Skeletal muscle tissue (tissue), 4 donors: ENCODE results near the gene NEK4. TPM values are rescaled to one million over a fixed set of nuclear protein-coding genes. Genes with fewer than 3 reads are reported as not detected.

Experiments used
- H3K27ac ChIP-seq: one replicate; pipeline ENCODE4 v1.7.0; 2013; ENCODE audit warnings: mild to moderate bottlenecking, low read depth, low read length, inconsistent platforms
- H3K27me3 ChIP-seq, 3 donors: one replicate each; pipeline ENCODE4 v1.7.0; 2013; ENCODE audit warnings: low read length in 3 of 3; ENCODE audit not compliant: control insufficient read depth in 3 of 3, insufficient read depth in 3 of 3
- H3K36me3 ChIP-seq, 3 donors: one replicate each; pipeline ENCODE4 v1.7.0; 2013; ENCODE audit warnings: low read length in 3 of 3; ENCODE audit not compliant: control insufficient read depth in 3 of 3, insufficient read depth in 3 of 3
- H3K4me1 ChIP-seq, 3 donors: one replicate each; pipeline ENCODE4 v1.7.0; 2013; ENCODE audit warnings: low read length in 3 of 3, mild to moderate bottlenecking in 3 of 3; ENCODE audit not compliant: control insufficient read depth in 3 of 3, insufficient read depth in 3 of 3
- H3K4me3 ChIP-seq, 3 donors: one replicate each; pipeline ENCODE4 v1.7.0; 2013; ENCODE audit warnings: low read length in 3 of 3
- H3K9ac ChIP-seq, 3 donors: one replicate each; pipeline ENCODE4 v1.7.0; 2013; ENCODE audit warnings: low read length in 3 of 3, mild to moderate bottlenecking in 3 of 3, moderate library complexity in 2 of 3, low read depth in 1 of 3
- H3K9me3 ChIP-seq, 3 donors: one replicate each; pipeline ENCODE4 v1.7.0; 2013; ENCODE audit warnings: low read length in 3 of 3; ENCODE audit not compliant: control insufficient read depth in 3 of 3
- total RNA-seq: library from RNA; depleted of rRNA; stranded (reverse); fragments of >200 nt; gene quantifications from one replicate; pipeline ENCODE4 v1.2.3, GENCODE V29; 2014
- donor health status: Osteomylitis.

Gene NEK4
- total RNA-seq, 1 donor from 2014 or later, result 11.5 TPM

DNA sequence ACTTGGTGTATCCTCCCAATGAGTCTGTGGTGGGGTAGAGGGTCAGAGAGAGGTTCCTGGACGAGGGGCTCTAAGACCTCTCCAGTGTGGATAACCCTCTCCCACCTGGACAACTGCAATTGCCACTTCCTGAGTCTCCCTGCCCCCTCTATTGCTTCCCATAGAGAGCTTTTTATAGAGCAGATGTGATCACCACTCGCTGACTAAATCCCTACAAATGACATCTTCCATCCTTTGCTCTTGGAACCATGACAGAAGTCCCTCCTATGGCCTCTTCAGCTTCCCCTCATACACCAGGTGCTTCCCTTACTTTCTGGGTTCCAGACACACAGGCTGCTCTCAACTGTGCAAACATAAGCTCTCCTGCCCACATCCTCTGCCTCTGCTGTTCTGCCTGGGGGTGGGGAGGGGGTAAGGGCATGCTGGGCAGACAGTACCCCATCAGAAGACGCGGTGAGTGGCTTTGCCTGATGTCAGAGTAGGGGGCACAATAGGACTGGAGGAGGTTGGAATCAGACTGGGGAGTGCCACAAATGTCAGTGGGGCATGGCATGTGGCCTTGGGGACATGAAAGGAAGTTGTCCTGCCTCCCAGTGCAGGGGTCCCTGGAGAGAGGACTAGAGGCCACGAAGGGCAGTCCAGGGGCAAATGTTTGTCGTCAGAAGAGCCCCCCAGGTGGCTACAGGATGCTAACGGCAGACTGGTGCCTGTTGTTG lies 39.1 kb upstream of the NEK4 start:
- H3K9me3 ChIP-seq, result no peaks in the 10 kb centered on the region
- H3K27ac ChIP-seq, result no peak overlapping the region
- peaks cover 0 to 4% (median 2%) of the 10 kb centered on the region in 3 donors for H3K4me1 ChIP-seq
- no peak overlapping the region for H3K4me3 ChIP-seq
- no peaks in the 10 kb centered on the region for H3K27me3 ChIP-seq
- H3K36me3 ChIP-seq, result peaks cover 8 to 14% (median 8%) of the 10 kb centered on the region in 3 donors
- H3K9ac ChIP-seq, result no peak overlapping the region

DNA sequence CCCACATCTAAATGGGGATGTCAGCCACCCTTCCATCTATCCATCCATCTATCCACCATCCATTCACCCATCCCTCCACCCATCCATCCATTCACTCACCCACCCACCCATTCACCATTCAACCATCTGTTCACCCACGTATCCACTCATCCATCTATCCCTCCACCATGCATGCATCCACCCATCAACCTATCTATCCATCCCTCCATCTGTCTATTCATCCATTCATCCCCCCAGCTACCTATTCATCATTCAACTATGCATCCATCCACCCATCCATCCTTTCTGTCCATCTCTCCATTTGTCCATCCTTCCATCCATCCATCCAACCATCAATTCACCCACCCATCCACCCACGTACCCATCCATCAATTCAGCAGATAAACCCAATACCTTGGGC lies 38.4 kb upstream of the NEK4 start:
- Histone ChIP-seq H3K27ac (no peak overlapping the region), H3K9me3 (no peaks in the 10 kb centered on the region), H3K27me3 (no peaks in the 10 kb centered on the region), H3K4me1 (peaks cover 0 to 4% (median 2%) of the 10 kb centered on the region in 3 donors), H3K36me3 (peaks cover 8 to 13% (median 8%) of the 10 kb centered on the region in 3 donors), H3K9ac (no peak overlapping the region), H3K4me3 (no peak overlapping the region)

DNA sequence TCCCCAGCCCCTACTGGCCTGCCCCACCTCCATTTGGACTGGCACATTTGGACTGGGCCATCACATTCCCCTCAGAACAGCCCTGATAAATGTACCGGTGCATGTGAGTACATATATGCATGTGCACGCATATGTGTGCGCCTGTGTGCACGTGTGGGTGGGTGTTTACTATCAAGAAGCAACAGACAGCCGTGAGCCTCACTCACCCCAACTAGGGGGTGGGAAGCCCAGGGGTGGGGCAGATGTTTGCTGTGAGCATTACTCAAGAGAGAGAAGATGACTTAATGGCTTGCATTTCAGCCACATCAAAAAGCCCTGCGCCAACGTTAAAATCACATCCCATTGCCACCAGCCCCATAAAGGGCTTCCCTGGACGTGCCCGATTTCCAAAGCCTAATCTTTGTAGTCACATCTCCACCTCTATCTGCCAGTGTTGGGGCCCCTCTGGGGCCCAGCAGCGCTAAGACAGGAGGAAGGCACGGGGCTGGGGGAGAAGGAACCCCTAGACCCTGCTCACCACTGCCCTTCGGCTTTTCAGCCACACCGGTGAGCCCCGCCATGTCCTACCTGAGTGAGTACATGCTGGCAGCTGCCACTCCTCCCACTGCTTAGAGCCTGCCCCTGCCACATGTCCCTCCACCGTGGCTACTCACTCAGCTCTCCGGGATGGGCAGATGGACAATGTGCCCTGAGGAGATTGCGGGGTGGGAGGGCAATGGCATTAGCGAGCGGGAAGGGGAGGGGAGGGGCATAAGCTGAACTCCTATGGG lies 34.7 kb upstream of the NEK4 start:
- Histone ChIP-seq H3K27me3 (no peaks in the 10 kb centered on the region), H3K36me3 (no peaks in the 10 kb centered on the region), H3K4me1 (no peaks in the 10 kb centered on the region), H3K27ac (no peak overlapping the region), H3K4me3 (no peak overlapping the region), H3K9me3 (no peaks in the 10 kb centered on the region), H3K9ac (no peak overlapping the region)

DNA sequence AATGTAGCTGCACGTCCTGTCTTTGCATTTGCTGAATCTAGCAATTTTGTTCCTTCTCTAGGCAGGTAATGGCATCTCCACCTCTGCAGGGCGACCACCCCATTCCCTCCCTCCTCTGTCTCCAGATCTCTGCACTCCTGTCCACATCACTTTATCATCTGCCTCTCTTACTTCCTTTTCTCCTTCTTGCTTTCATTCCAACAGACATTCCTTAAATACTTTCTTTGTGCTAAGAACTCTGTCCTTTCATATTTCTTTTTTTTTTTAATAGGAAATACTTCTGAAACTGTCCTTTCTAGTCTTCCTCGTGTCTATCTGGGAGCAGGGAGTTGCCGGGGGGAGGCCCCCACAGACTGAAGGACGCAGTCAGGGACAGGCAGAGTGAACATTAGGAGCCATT lies 31.1 kb upstream of the NEK4 start:
- H3K27me3 ChIP-seq, result no peaks in the 10 kb centered on the region
- no peak overlapping the region for H3K4me3 ChIP-seq
- no peaks in the 10 kb centered on the region for H3K9me3 ChIP-seq
- no peaks in the 10 kb centered on the region for H3K4me1 ChIP-seq
- H3K9ac ChIP-seq, result no peak overlapping the region
- H3K27ac ChIP-seq, result no peak overlapping the region
- no peaks in the 10 kb centered on the region for H3K36me3 ChIP-seq

DNA sequence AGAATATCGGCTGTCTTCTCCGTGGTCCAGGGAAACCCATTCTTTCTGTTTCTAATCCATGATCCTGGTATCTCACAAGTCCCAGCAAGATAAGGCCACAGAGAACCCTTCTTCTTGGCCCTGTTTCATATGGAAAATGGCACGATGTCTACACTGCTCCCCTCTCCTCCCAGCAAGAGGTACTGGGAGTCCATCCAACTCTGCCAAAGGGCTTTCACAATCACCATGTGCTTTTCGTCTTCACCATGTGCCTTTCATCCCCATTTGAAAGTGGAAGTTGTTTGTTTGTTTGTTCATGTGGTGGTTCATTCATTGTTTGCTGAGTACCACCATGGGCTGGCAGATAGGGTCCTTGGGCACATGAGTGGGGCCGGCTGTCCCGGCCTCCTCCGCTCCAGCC lies 29.3 kb upstream of the NEK4 start:
- Histone ChIP-seq H3K9me3 (no peaks in the 10 kb centered on the region), H3K27ac (no peak overlapping the region), H3K36me3 (no peaks in the 10 kb centered on the region), H3K9ac (no peak overlapping the region), H3K27me3 (no peaks in the 10 kb centered on the region), H3K4me3 (no peak overlapping the region), H3K4me1 (no peaks in the 10 kb centered on the region)

DNA sequence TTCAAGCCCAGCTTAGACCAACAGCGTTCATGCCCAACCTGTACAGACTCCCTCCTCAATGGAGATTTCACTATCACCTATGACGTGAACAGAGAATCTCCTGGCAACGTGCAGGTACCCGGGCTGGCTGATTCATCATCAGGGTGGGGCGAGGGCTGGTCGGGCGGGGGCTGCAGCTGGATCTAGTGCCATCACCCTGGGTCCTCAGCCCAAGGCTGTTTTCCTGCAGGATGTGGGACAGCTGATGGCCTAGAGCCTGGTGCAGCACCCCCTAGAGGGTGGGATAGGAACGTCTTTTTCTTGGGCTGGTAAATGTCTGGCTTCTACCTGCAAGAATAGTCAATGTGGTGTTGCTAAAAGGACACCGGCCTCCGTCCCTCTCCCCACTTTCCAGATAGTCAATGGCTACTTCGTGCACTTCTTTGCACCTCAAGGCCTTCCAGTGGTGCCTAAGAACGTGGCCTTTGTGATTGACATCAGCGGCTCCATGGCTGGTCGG lies 28.3 kb upstream of the NEK4 start:
- H3K9me3 ChIP-seq, result no peaks in the 10 kb centered on the region
- H3K27me3 ChIP-seq, result no peaks in the 10 kb centered on the region
- H3K4me3 ChIP-seq, result no peak overlapping the region
- H3K36me3 ChIP-seq, result no peaks in the 10 kb centered on the region
- H3K9ac ChIP-seq, result no peak overlapping the region
- H3K27ac ChIP-seq, result no peak overlapping the region
- H3K4me1 ChIP-seq, result peaks cover 0 to 2% (median 0%) of the 10 kb centered on the region in 3 donors

DNA sequence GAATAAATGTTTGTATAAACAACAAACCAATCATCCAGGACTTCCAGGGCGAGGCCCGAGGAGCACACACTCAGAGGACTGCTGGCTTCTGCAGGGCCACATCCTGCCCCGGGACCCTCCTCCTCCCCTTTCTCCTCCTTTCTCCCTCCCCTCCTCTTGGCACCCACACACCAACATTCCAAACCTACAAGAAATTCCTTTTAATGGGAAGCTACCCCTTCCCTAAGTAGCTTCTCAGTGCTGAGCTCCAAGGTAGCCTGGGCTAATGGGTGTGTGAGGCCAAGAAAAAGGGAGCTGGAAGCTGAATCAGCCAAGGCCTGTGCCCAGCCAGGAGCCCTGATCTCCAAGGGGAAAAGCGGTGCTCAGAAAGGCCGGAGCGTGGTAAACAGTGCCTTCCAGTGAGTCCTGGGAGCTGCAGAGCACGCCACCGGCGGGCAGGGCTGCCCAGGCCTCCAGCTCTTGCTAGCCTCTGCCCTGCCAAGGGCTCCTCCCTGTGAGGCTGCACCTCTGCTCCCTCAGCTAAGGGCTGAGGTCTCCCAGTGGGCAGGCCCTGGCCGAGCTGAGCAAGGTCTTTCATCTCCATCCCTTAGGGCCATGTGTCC lies 27.7 kb upstream of the NEK4 start:
- Histone ChIP-seq H3K36me3 (no peaks in the 10 kb centered on the region), H3K27ac (no peak overlapping the region)

DNA sequence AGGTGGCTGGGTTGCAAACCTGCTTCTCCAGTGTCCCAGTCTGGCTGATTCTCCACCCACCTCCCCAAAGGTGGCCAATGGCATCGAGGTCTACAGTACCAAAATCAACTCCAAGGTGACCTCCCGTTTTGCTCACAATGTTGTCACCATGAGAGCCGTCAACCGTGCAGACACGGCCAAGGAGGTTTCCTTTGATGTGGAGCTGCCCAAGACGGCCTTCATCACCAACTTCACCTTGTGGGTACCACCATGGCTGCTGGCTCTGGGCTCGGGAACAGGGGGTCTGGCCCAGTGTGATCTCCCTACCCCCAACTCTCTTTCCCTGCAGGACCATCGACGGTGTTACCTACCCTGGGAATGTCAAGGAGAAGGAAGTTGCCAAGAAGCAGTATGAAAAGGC lies 25.7 kb upstream of the NEK4 start:
- no peaks in the 10 kb centered on the region for H3K9me3 ChIP-seq
- H3K27me3 ChIP-seq, result peaks cover 0 to 9% (median 5%) of the 10 kb centered on the region in 3 donors
- no peak overlapping the region for H3K9ac ChIP-seq
- peaks cover 0 to 5% (median 0%) of the 10 kb centered on the region in 3 donors for H3K4me1 ChIP-seq
- H3K27ac ChIP-seq, result no peak overlapping the region
- H3K4me3 ChIP-seq, result no peak overlapping the region
- no peaks in the 10 kb centered on the region for H3K36me3 ChIP-seq

More for the DNA sequence above, 27.7 kb upstream of the NEK4 start:
- Histone ChIP-seq H3K27me3 (peaks cover 0 to 1% (median 0%) of the 10 kb centered on the region in 3 donors), H3K4me1 (peaks cover 0 to 4% (median 0%) of the 10 kb centered on the region in 3 donors), H3K9ac (no peak overlapping the region), H3K9me3 (no peaks in the 10 kb centered on the region), H3K4me3 (no peak overlapping the region)

DNA sequence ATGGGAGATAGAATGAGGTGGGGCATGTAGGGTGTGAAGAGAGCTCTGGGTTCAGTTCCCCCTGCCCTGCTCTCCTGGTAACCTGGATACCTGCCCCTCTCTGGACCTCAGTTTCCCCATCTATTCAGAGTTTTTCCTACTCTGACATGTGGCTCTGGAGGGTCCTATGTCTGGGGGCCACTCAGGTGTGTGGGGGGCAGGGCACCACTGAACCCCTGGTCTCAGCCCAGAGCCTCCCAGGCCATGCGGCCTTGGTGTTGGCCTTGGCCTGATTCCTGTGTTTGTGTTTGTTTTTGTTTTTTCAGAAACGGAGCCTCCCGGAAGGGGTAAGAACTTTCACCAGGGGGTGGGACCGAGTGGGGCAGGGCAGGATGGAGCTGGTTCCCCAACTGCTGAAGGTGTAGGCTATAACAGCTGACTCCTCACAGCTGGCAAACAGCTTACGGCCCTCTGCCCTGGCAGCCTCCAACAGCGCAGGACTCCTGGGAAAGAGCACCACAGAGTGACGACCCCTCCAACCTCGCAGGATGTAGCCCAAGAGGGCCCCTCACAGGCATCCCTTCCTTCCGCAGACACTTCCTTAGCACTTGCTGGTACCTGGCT lies 24.7 kb upstream of the NEK4 start:
- no peaks in the 10 kb centered on the region for H3K36me3 ChIP-seq
- H3K27me3 ChIP-seq, result peaks cover 0 to 12% (median 5%) of the 10 kb centered on the region in 3 donors
- peaks cover 0 to 5% (median 0%) of the 10 kb centered on the region in 3 donors for H3K4me1 ChIP-seq
- H3K27ac ChIP-seq, result no peak overlapping the region
- H3K9ac ChIP-seq, result no peak overlapping the region
- H3K4me3 ChIP-seq, result no peak overlapping the region
- H3K9me3 ChIP-seq, result no peaks in the 10 kb centered on the region
